Stimulated activated CD8-positive, alpha-beta memory T cell treated with anti-CD3 and anti-CD28 coated beads, Interleukin-4, amount 100 ng/mL, for 48 hours (primary cell): ENCODE measurements around the gene SLC22A15.

ENCODE experiments used
- DNase-seq: peaks from one replicate; pipeline ENCODE4 v3.0.0-alpha.2; 2020

SLC22A15 gene

GRCh38 chr1:116110567-116111523 is 134.5 kb downstream of the SLC22A15 start, which contains the start of gene MAB21L3:
Gene MAB21L3 (plus strand): TSS chr1:116111399. CDS start chr1:116112616, 1,217 bp downstream.
- no peak for DNase-seq

GRCh38 chr1:116111524-116112021 is 135.3 kb downstream of the SLC22A15 start:
- DNase-seq: no peak

- DNase-seq: no peak
These were observed 136.3 kb downstream of the SLC22A15 start for GRCh38 chr1:116112388-116113140.

DNA sequence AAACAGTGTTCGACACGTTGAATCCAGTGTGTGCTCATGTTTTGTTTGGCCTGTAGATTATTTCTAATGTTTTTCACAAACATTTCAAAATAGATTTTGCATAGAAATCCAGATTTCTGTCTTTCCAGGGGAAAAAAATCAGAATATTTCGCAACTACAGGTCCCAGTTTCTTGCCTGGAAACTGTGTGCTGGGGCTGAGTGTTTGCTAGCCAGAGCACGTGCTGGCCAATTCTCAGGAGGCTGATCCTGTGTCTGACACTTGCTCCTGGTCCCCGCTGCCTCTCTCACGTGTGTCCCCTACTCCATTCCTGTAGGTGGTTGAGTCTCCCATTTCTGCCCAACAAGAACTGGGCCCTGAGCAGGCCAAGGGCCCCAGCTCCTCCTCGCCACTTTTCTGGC is 137.3 kb downstream of the SLC22A15 start:
- no peak for DNase-seq

DNA sequence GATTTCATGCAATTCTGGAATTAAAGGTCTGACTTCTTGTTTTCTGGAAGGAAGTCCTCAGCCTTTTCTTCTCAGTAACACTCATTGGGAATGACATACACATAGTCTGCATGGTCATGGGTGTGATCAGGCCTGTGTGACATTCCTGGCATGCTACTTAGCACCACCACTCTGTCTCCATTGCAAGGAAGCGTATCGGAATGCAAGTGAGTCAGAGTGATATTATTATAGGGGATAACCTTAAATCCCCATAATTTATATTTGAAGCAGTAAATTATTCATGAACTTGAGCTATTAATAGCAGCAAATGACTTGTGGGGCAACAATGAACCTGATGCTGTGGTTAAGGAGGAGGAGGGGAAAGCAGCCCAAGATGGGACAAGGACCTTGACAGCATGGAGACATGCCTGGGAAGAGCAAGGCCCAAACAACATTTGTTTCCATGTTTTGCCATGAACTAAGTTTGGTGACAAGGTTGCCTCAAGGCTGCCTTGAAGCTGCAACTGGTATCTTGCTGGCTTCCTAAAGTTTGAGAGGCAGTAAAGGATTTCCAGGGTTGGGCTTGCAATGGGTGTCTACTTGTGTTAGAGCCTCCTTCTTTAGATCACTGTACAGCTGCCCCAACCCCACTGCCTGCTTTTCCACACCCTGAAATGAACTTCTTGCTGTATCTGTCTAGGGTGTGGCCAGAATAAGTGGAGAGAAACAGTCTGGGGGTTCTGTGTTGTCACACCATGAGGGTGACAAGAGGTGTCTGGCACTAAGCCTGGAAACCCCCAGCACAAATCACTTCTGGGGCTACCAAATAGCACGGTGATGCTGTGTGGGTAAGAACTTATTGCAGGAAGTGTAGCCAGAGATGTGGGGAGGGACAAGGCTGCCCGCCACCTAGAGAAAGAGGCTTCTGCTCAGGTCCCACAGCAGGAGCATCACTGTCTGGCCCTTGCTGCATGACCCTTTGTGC is 139.4 kb downstream of the SLC22A15 start:
- no peak for DNase-seq

- no peak for DNase-seq
These were observed 142.2 kb downstream of the SLC22A15 start for GRCh38 chr1:116118471-116118870.
